HCT116 (cell line): Measurements from ENCODE around the gene SEC24D.

Experiments
- EGR1 ChIP-seq: IDR thresholded peaks from 2 replicates; pipeline ENCODE4 v1.6.1; 2012; ENCODE audit warnings: low read depth
- ELF1 ChIP-seq: IDR thresholded peaks from 2 replicates; pipeline ENCODE4 v1.6.1; 2012; ENCODE audit warnings: low read depth, borderline replicate concordance
- SIN3A ChIP-seq: IDR thresholded peaks from 2 replicates; pipeline ENCODE4 v1.6.1; 2012; ENCODE audit warnings: low read depth
- YY1 ChIP-seq: IDR thresholded peaks from 2 replicates; pipeline ENCODE4 v1.6.1; 2011; ENCODE audit warnings: low read length, low read depth, moderate library complexity, mild to moderate bottlenecking; ENCODE audit not compliant: insufficient replicate concordance; ENCODE audit errors: extremely low read depth
- ZNF274 ChIP-seq: fragments of 200-500 bp; sonication (Bioruptor generic); IDR thresholded peaks from 2 replicates; pipeline ENCODE4 v1.6.1; 2014; ENCODE audit warnings: mild to moderate bottlenecking, low read depth, low read length, inconsistent platforms
- TF ChIP-seq, protein P1 (sequence below), 3 experiments: fragments of 200-600 bp in 1 of 3; sonication (generic) in 1 of 3; IDR thresholded peaks in 2 of 3; conservative IDR thresholded peaks in 1 of 3; 2 replicates each; pipeline ENCODE4 v1.5.1; 2012 to 2017; ENCODE audit warnings: low read depth in 2 of 3, low read length in 2 of 3, antibody characterized with exemption in 1 of 3, borderline replicate concordance in 1 of 3, control low read depth in 1 of 3, mild to moderate bottlenecking in 1 of 3, mixed read lengths in 1 of 3, mixed run types in 1 of 3, moderate library complexity in 1 of 3; ENCODE audit not compliant: insufficient read depth in 1 of 3

DNA sequence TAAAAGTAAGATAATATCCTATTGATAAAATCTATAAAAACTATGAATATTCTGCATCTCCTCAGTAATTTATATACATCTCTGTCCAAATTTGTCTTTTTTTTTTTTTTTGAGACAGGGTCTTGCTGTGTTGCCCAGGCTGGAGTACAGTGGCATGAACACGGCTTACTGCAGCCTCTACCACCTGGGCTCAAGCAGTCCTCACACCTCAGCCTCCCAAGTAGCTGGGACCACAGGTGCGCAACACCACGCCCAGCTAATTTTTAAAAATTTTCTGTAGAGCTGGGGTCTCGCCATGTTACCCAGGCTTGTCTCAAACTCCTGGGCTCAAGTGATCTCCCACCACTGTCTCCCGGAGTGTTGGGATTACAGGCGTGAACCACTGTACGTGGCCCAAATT is 12.3 kb upstream of the SEC24D start:
- TF ChIP-seq YY1: no peak
- no peak for TF ChIP-seq EGR1
- no peak for TF ChIP-seq SIN3A
- no peak for TF ChIP-seq ZNF274
- TF ChIP-seq ELF1: no peak
- TF ChIP-seq, protein P1, sequence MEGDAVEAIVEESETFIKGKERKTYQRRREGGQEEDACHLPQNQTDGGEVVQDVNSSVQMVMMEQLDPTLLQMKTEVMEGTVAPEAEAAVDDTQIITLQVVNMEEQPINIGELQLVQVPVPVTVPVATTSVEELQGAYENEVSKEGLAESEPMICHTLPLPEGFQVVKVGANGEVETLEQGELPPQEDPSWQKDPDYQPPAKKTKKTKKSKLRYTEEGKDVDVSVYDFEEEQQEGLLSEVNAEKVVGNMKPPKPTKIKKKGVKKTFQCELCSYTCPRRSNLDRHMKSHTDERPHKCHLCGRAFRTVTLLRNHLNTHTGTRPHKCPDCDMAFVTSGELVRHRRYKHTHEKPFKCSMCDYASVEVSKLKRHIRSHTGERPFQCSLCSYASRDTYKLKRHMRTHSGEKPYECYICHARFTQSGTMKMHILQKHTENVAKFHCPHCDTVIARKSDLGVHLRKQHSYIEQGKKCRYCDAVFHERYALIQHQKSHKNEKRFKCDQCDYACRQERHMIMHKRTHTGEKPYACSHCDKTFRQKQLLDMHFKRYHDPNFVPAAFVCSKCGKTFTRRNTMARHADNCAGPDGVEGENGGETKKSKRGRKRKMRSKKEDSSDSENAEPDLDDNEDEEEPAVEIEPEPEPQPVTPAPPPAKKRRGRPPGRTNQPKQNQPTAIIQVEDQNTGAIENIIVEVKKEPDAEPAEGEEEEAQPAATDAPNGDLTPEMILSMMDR (IDR thresholded peaks at IDR 0.05 in 2 of 3, conservative IDR thresholded peaks at IDR 0.05 in 1 of 3; ENCODE audit: borderline replicate concordance in 1 of 3, insufficient read depth in 1 of 3, low read depth in 2 of 3, low read length in 2 of 3): no peak
